Measurements from ENCODE around the gene CCL23. TPM values are rescaled to one million over a fixed set of nuclear protein-coding genes. Genes with fewer than 3 reads are reported as not detected.

CCL23 gene
- total RNA-seq, 4 donors from 2014 or later, result 3.4 to 13.7 (median 9.1) TPM

- no peak for TF ChIP-seq CTCF (IDR thresholded peaks at IDR 0.05; ENCODE audit: low read depth)
These were observed 40.3 kb downstream of the CCL23 start for GRCh38 chr17:35977509-35977908.

- no peak for TF ChIP-seq CTCF (IDR thresholded peaks at IDR 0.05; ENCODE audit: low read depth)
These were observed 44.2 kb downstream of the CCL23 start for GRCh38 chr17:35973333-35974260.

GRCh38 chr17:35972945-35973332 is 44.8 kb downstream of the CCL23 start:
- TF ChIP-seq CTCF (IDR thresholded peaks at IDR 0.05; ENCODE audit: low read depth), result no peak

GRCh38 chr17:35972535-35972934 is 45.2 kb downstream of the CCL23 start:
- no peak for TF ChIP-seq CTCF (IDR thresholded peaks at IDR 0.05; ENCODE audit: low read depth)

- TF ChIP-seq CTCF (IDR thresholded peaks at IDR 0.05; ENCODE audit: low read depth), result no peak
These were observed 45.7 kb downstream of the CCL23 start for GRCh38 chr17:35972066-35972465.

GRCh38 chr17:35969558-35970380 is 48.0 kb downstream of the CCL23 start:
- no peak for TF ChIP-seq CTCF (IDR thresholded peaks at IDR 0.05; ENCODE audit: low read depth)

- TF ChIP-seq CTCF (IDR thresholded peaks at IDR 0.05; ENCODE audit: low read depth), result no peak
These were observed 49.2 kb downstream of the CCL23 start for GRCh38 chr17:35968520-35969054.
